ENCODE measurements around the gene BORCS5. TPM values are rescaled to one million over a fixed set of nuclear protein-coding genes. Genes with fewer than 3 reads are reported as not detected.

BORCS5 gene
- total and polyA plus RNA-seq, 2 of the 8 experiments (the other 6 are each of a cell fraction or from before 2014, with no cell fraction given) = 8.3 to 17.4 TPM

GRCh38 chr12:12439636-12440035 is 82.8 kb downstream of the BORCS5 start:
- Histone ChIP-seq H3K9me3 (ENCODE audit: insufficient read depth in 2 of 2, low read depth in 1 of 2, low read length in 1 of 2) (no peaks in the 10 kb centered on the region), H2AFZ (ENCODE audit: low read length) (no peak overlapping the region), H4K5ac (ENCODE audit: insufficient read length, low read depth, low read length) (no peak overlapping the region), H4K91ac (replicated peaks; ENCODE audit: insufficient read length, low read length) (no peak overlapping the region), H3K4me2 (ENCODE audit: insufficient read depth in 1 of 2, low read depth in 2 of 2, low read length in 2 of 2) (no peak overlapping the region), H3K27ac (ENCODE audit: low read depth, low read length) (no peak overlapping the region), H3K23ac (ENCODE audit: insufficient read length) (no peak overlapping the region), H3K79me2 (ENCODE audit: control insufficient read depth in 1 of 2, insufficient read depth in 2 of 2, low read length in 2 of 2) (no peaks in the 10 kb centered on the region), H3K79me1 (ENCODE audit: low read depth, low read length) (no peaks in the 10 kb centered on the region), H2BK20ac (ENCODE audit: low read length) (no peak overlapping the region), H3K23me2 (ENCODE audit: low read depth, low read length) (no peaks in the 10 kb centered on the region), H2BK120ac (replicated peaks; ENCODE audit: low read depth, low read length) (no peak overlapping the region), H3K56ac (replicated peaks; ENCODE audit: insufficient read length, low read depth, low read length) (no peak overlapping the region), H4K8ac (ENCODE audit: extremely low read depth, insufficient read depth, low read length) (no peak overlapping the region), H3K9ac (replicated peaks in 1 of 4; ENCODE audit: extremely low read depth in 1 of 4, low read depth in 3 of 4, low read length in 3 of 4) (no peak overlapping the region), H3K4me3 (ENCODE audit: extremely low read depth in 1 of 4, insufficient read depth in 2 of 4, low read depth in 3 of 4, low read length in 4 of 4) (no peak overlapping the region), H3K4ac (replicated peaks; ENCODE audit: insufficient read length, low read depth, low read length) (no peak overlapping the region), H3K4me1 (replicated peaks in 1 of 4; ENCODE audit: control insufficient read depth in 3 of 4, insufficient read depth in 4 of 4, low read length in 3 of 4) (no peaks in the 10 kb centered on the region), H3K27me3 (replicated peaks in 1 of 4; ENCODE audit: control insufficient read depth in 3 of 4, extremely low read depth in 1 of 4, insufficient read depth in 3 of 4, low read length in 3 of 4) (no peaks in the 10 kb centered on the region; a peak in 1 of 7 replicates), H3K36me3 (ENCODE audit: control insufficient read depth in 2 of 4, insufficient read depth in 4 of 4, low read length in 3 of 4) (peaks cover 0 to 9% (median 2%) of the 10 kb centered on the region in 4 experiments; a peak in 2 of 8 replicates), H2BK5ac (ENCODE audit: low read depth, low read length) (no peak overlapping the region), H3K18ac (ENCODE audit: extremely low read depth, low read length) (no peak overlapping the region), H2BK12ac (ENCODE audit: low read depth, low read length) (no peak overlapping the region), H2AK5ac (ENCODE audit: low read depth, low read length) (no peak overlapping the region), H3K14ac (ENCODE audit: insufficient read length) (no peak overlapping the region), H4K20me1 (replicated peaks in 1 of 2; ENCODE audit: control insufficient read depth in 1 of 2, insufficient read depth in 2 of 2, low read length in 2 of 2) (no peaks in the 10 kb centered on the region), H2BK15ac (ENCODE audit: low read length) (no peak overlapping the region)
- FAIRE-seq (no peak), DNase-seq (ENCODE audit: low read depth in 1 of 2, low spot score in 2 of 2) (no peak)
- TF ChIP-seq KDM1A (IDR thresholded peaks at IDR 0.05; ENCODE audit: borderline replicate concordance, low read length) (no peak), SP4 (IDR thresholded peaks at IDR 0.05; ENCODE audit: low read length) (no peak), SP2 (IDR thresholded peaks at IDR 0.05; ENCODE audit: low read length) (no peak), CHD2 (IDR thresholded peaks at IDR 0.05; ENCODE audit: low read length) (no peak)
- POLR2A ChIA-PET (ENCODE audit: partially characterized antibody) = no interaction called here
- CTCF ChIA-PET (ENCODE audit: partially characterized antibody) = interaction anchor here (0.6 to 1.5 kb wide), 2 partner anchors 11 to 14 kb away, joined by 3 read pairs; no protein-coding TSS in a partner anchor
- WGBS, 2 experiments (ENCODE audit: extremely low coverage in 1 of 2, insufficient coverage in 1 of 2, insufficient read length in 1 of 2, insufficient replicate concordance in 2 of 2, low coverage in 1 of 2, low lambda C conversion rate in 2 of 2, missing lambda C conversion rate in 1 of 2) = 90% methylated on average over 6 of the region's 6 CpGs; no CpG with 5 or more reads in 1 of the 2 experiments
